ENCODE results near the gene PRDX6. TPM values are rescaled to one million over a fixed set of nuclear protein-coding genes. Genes with fewer than 3 reads are reported as not detected.

Gene PRDX6
- total RNA-seq: 234 and 254 TPM in 2 replicates

GRCh38 chr1:173477286-173478093, at the start of gene PRDX6:
Gene PRDX6 (plus strand): TSS chr1:173477335. CDS start chr1:173477398, 63 bp downstream.

Other genes with a start within 250 kb of the PRDX6 start
- gene SLC9C2, start 125.7 kb downstream of the PRDX6 start, total RNA-seq: not detected in 2 replicates
- not detected in 2 replicates for gene TEX50, start 158.0 kb downstream of the PRDX6 start, total RNA-seq
- gene ANKRD45, start 192.5 kb downstream of the PRDX6 start, total RNA-seq: 0.14 TPM in 1 of 2 replicates, not detected in the other
- 31.6 and 31.7 TPM in 2 replicates for gene KLHL20, start 237.6 kb downstream of the PRDX6 start, total RNA-seq